HT-29 (cell line): ENCODE measurements around the gene BEX4. TPM values are rescaled to one million over a fixed set of nuclear protein-coding genes. Genes with fewer than 3 reads are reported as not detected.
"Not testable (repeated sequence)": the region's sequence is repeated elsewhere in the genome, so short reads cannot be mapped to it uniquely, and the experiment has no call there.

Experiments
- DNase-seq: peaks from one replicate; pipeline ENCODE4 v3.0.0-alpha.2; 2015; ENCODE audit warnings: low spot score
- total RNA-seq: library from RNA; depleted of rRNA; stranded (reverse); fragments of >200 nt; shearing (Covaris generic); gene quantifications from 2 replicates; pipeline ENCODE4 v1.2.3, GENCODE V29; 2014; rRNA removed

The BEX4 gene, protein sequence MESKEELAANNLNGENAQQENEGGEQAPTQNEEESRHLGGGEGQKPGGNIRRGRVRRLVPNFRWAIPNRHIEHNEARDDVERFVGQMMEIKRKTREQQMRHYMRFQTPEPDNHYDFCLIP
- not detected in 2 replicates for total RNA-seq

GRCh38 chrX:103214870-103215424 is at the start of gene BEX4:
Gene BEX4, plus strand, starts transcription at chrX:103215108. Its CDS starts 1,046 bp downstream, at chrX:103216154.
- no peak for DNase-seq

DNA sequence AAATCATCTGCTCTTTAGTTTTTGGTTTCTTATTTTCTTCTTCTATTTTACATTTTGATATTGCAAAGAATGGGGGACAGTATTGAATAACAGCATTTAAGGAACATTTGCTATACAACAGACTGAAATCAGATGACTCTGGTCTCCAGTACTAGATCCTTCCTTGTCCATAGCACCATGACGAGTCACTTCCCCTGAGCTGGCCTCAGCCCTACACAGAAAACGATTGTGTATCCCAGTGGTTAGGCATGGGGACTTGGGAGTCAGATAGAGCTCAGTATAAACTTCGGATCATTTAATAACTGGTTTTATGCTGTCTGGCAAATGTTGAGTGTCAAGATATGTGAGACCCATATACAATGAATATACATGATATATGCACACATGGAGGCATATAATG is 44.7 kb upstream of the BEX4 start:
- no peak for DNase-seq

GRCh38 chrX:103171353-103171752 is 43.6 kb upstream of the BEX4 start:
- DNase-seq = no peak

DNA sequence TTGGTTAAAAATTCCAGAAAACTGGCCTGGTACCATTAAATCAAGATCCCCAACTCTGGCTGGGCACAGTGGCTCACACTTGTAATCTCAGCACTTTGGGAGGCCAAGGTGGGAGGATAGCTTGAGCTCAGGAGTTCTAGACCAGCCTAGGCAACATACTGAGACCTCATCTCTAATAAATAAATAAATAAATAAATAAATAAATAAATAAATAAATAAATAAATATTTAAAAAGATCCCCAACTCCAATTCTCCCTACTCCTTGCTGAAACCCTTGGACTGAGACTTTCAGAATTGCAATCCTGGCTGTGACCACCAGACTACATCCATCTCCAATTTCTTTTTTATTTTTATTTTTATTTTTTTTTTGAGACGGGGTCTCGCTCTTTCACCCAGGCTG is 39.7 kb upstream of the BEX4 start:
- not testable (repeated sequence) for DNase-seq

- peak; percentile 58 for DNase-seq
These were observed 38.8 kb upstream of the BEX4 start for GRCh38 chrX:103175944-103176753.

GRCh38 chrX:103177556-103177955 is 37.4 kb upstream of the BEX4 start:
- no peak for DNase-seq

- no peak for DNase-seq
These were observed 31.0 kb upstream of the BEX4 start for GRCh38 chrX:103183912-103184311.

DNA sequence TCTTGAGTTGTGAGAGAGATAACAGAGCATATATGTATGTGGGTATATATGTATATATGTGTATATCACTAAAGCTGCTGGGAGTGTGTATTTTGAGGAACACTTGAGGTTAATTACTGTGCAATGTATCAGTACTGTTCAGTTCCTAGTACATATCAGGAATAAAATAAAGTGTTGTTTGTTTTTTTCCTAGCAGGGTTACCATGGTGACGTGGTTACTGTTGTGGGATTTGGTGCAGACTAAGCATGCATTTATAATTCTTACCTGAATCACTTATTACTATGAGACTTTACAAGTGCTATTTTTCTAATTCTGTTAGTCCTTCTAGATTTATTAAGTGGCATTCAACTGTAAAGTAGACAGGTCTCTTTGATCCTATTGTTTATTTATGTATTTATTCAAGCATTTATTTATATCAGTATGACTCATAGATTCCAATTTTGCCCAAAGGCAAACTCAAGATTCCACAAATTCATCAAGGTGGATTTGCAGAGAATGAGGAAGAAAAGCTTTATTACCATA is 26.9 kb upstream of the BEX4 start:
- DNase-seq = peak; percentile 25

DNA sequence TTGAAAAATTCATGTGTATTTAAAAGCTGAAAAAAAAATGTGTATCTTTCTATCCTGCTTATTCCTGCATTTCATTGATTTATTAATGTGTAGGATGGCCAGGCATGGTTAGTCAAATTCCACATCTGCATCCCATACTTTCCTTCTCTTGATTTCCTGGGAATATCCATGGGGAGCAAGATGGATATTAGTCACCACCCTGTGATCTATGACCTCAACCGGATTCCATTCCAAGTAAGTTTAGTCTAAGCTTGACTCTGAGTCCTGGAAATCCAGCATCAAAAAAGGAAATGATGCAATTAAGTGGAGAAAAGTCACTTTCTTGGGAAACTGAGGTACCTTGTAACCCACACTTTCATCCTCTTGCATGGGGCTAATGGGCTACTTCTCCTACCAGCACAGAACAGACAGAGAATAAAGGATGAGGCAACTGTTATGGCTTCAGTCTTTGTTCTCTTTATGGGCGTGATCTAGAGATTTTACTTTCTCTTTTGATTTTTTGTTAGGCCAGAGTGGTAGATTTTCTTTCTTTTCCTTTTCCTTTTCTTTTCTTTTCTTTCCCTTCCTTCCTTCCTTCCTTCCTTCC is 17.1 kb upstream of the BEX4 start:
- DNase-seq = no peak

DNA sequence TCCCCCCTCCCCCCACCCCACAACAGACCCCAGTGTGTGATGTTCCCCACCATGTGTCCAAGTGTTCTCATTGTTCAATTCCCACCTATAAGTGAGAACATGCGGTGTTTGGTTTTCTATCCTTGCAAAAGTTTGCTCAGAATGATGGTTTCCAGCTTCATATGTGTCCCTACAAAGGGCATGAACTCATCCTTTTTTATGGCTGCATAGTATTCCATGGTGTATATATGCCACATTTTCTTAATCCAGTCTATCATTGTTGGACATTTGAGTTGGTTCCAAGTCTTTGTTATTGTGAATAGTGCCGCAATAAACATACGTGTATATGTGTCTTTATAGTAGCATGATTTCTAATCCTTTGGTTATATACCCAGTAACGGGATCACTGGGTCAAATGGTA is 16.2 kb upstream of the BEX4 start:
- not testable (repeated sequence) for DNase-seq

DNA sequence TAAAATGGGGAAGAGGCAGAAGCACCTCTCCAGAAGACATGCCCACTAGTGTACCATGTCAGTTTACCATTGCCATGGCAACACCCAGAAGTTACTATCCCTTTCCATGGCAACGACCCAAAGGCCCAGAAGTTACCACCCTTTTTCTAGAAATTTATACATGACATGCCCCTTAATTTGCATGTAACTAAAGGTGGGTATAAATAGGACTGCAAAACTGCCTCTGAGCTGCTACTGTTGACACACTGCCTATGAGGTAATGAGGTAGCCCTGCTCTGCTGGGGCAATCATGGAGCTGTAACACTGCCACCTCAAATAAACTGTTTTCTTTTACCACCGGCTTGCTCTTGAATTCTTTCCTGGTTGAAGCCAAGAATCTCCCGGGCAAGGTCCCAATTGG is 13.9 kb upstream of the BEX4 start:
- DNase-seq = no peak

GRCh38 chrX:103210056-103210455 is 4.9 kb upstream of the BEX4 start:
- no peak for DNase-seq

GRCh38 chrX:103211012-103211715 is 3.7 kb upstream of the BEX4 start:
- peak; percentile 66 for DNase-seq

DNA sequence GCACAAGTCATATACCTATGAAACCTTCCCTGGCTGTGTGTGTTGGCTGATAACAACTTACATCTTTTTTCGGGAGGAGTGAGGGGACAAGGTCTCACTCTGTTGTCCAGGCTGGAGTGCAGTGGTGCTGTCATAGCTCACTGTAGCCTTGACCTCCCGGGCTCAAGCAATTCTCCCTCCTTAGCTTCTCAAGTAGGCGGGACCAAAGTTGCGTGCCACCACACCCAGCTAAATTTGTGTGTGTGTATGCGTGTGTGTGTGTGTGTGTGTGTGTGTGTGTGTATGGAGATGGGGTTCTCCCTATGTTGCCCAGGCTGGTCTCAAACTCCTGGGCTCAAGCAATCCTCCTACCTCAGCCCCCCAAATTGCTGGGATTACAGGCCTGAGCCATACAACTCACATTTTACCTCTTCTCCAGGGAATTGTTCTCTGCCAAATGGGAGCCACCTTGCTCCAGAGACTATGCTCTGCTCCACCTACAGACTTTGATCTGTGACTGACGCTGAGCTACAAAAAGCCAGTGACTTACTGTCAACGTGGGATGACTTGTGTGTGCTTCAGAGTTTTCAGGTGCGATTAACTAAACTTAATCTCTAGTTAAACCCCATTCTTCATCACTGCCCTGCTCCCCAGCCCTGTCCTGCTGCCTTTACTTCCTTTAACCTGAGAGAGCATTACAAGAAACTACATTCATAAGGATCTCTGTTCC is 2.0 kb upstream of the BEX4 start:
- no peak for DNase-seq

DNA sequence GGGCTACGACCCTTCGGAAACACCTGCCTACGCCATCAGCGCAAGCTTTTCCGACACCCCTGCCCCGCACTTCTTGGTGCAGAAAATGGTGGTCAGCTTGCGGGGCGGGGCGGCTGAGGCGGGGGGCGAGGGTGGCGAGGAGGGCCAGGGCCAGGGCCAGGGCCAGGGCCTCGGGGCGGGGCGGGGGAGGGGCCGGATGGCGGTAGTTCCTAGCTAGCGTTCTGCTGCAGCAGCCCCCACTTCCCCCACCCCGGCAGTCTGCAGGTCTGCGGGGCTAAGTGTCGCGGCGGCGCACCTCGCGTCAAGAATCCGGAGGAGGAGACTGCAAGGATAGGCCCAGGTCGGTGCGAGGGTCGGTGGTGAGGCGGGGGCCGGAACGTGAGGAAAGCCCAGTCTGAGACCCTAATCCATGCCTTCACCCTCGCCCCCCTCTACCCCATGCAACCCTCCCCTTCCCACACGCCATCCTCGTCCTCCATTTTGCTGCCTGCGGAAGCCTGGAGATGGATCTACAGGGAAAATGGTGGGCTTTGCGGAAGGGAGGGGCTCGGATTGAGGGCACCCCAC is 600 bp downstream of the BEX4 start:
- DNase-seq = no peak

DNA sequence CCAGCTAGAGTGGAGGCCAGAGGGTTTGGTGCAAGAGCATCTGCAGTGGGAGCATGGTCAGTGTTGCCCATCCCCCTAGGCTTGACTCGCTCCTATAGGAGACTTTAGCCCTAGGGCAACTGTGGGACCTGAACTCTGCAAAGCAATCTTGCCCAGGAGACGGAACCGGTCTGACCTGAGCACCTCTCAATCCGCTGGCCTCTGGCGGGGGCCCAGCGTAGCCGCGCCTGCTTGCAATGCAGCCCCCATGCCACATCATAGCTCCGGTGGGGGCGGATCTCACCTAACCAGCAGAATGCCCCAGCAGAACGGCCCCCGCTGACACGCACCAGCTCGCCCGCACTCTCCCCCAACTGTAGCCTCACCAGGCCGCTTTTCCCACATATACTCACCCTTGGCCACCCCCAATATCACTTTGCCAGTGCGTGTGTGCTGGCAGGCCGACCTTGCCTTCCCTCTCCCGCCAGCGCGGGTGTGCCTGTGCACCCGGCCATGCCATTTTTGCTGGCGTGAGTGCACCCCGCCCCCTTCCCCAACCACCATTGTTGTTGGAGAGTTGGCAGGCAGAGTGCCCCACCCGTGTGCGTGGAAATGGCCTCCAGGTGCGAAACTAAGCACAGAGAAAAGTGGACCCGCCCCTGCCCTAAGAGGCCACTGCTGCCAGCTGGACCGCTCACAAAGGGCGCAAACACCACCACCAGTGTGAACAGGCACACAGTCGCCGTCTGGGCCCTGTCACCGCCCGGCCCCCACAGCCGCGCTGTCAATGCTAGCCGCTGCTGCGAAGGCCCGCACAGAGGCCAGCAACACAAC is 5.8 kb downstream of the BEX4 start:
- DNase-seq = no peak

DNA sequence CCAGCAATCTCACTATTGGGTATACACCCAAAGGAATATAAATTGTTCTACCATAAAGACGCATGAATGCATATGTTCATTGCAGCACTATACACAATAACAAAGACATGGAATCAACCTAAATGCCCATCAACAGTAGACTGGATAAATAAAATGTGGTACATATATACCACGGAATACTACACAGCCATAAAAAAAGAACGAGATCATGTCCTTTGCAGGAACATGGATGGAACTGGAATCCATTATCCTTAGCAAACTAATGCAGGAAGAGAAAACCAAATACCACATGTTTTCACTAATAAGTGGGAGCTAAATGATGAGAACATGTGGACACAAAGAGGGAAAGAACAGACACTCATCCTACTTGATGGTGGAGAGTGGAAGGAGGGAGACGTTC is 11.0 kb downstream of the BEX4 start:
- DNase-seq = not testable (repeated sequence)

- no peak for DNase-seq
These were observed 18.4 kb downstream of the BEX4 start for GRCh38 chrX:103233263-103233662.

GRCh38 chrX:103234869-103235268 is 20.0 kb downstream of the BEX4 start:
- DNase-seq = no peak

DNA sequence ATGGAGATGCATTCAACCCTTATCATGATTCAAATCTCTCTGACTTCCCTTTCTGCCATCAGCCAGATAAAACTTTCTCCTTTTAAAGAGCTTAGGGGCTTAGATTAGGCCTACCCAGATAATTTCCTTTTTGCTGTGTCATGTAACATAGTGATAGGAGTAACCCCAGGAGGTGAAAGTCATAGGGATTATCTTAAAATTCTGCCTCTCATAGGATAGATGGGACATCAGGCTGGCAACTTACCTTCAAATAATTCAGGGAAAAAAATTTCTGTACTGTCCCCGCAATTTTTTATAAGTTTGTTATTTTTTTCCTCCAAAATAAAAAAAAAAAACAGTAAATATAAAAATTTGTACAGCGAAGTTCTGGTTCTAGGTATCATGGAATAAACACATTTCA is 20.7 kb downstream of the BEX4 start:
- not testable (repeated sequence) for DNase-seq
